CD14-positive monocyte (primary cell): Measurements from ENCODE around the gene MGME1. TPM values are rescaled to one million over a fixed set of nuclear protein-coding genes. Genes with fewer than 3 reads are reported as not detected.

ENCODE experiments used
- DNase-seq, 3 donors: peaks; one replicate each; pipeline ENCODE4 v3.0.0-alpha.2; 2011 to 2022
- H2AFZ ChIP-seq: 2 replicates; pipeline ENCODE4 v1.6.0; 2012; ENCODE audit warnings: mild to moderate bottlenecking, low read depth, low read length, inconsistent platforms; ENCODE audit not compliant: insufficient read depth, poor library complexity, severe bottlenecking
- H3K27ac ChIP-seq, 2 donors: 1 replicate in 1 of 2; 2 replicates in 1 of 2; pipeline ENCODE4 v1.5.1; 2012 to 2013; ENCODE audit warnings: low read length in 2 of 2, control low read depth in 1 of 2, inconsistent platforms in 1 of 2, low read depth in 1 of 2, mild to moderate bottlenecking in 1 of 2
- H3K27me3 ChIP-seq, 2 donors: one replicate each; pipeline versions ENCODE4 v1.6.0 to v1.6.1; 2011 to 2013; ENCODE audit warnings: low read length in 2 of 2; ENCODE audit not compliant: control insufficient read depth in 2 of 2, insufficient read depth in 2 of 2
- H3K36me3 ChIP-seq, 2 donors: replicated peaks in 1 of 2; 1 replicate in 1 of 2; 2 replicates in 1 of 2; pipeline versions ENCODE4 v1.5.1 to v1.6.1; 2012 to 2013; ENCODE audit warnings: low read length in 2 of 2, control low read depth in 1 of 2, inconsistent platforms in 1 of 2, mild to moderate bottlenecking in 1 of 2; ENCODE audit not compliant: insufficient read depth in 2 of 2, control insufficient read depth in 1 of 2
- H3K4me1 ChIP-seq, 2 donors: 1 replicate in 1 of 2; 2 replicates in 1 of 2; pipeline versions ENCODE4 v1.5.1 to v1.6.1; 2012 to 2013; ENCODE audit warnings: low read length in 2 of 2, control low read depth in 1 of 2, inconsistent platforms in 1 of 2, mild to moderate bottlenecking in 1 of 2, moderate library complexity in 1 of 2; ENCODE audit not compliant: insufficient read depth in 2 of 2, control insufficient read depth in 1 of 2
- H3K4me2 ChIP-seq: replicated peaks from 2 replicates; pipeline ENCODE3; 2012; ENCODE audit warnings: low read length, moderate library complexity, mild to moderate bottlenecking; ENCODE audit not compliant: poor library complexity, severe bottlenecking; ENCODE audit errors: extremely low read depth
- H3K4me3 ChIP-seq, 3 experiments: fragments of 200-600 bp in 1 of 3; sonication (generic) in 1 of 3; replicated peaks in 1 of 3; 1 replicate in 2 of 3; 2 replicates in 1 of 3; pipeline ENCODE4 v1.5.1; 2011 to 2013; ENCODE audit warnings: low read length in 3 of 3, mild to moderate bottlenecking in 3 of 3, control low read depth in 2 of 3, low read depth in 2 of 3, inconsistent platforms in 1 of 3, moderate library complexity in 1 of 3
- H3K79me2 ChIP-seq: 2 replicates; pipeline ENCODE4 v1.6.0; 2012; ENCODE audit warnings: mild to moderate bottlenecking, control low read depth, inconsistent platforms, low read length, moderate library complexity; ENCODE audit not compliant: insufficient read depth
- H3K9ac ChIP-seq: 2 replicates; pipeline ENCODE4 v1.6.0; 2017; ENCODE audit warnings: low read length, mild to moderate bottlenecking; ENCODE audit not compliant: insufficient read depth, poor library complexity, severe bottlenecking
- H3K9me3 ChIP-seq, 2 donors: replicated peaks in 1 of 2; 1 replicate in 1 of 2; 2 replicates in 1 of 2; pipeline versions ENCODE4 v1.5.1 to v1.6.1; 2012 to 2013; ENCODE audit warnings: low read length in 2 of 2, control low read depth in 1 of 2; ENCODE audit not compliant: control insufficient read depth in 1 of 2, insufficient read depth in 1 of 2
- H4K20me1 ChIP-seq: 2 replicates; pipeline ENCODE4 v1.6.0; 2012; ENCODE audit warnings: mild to moderate bottlenecking, low read length, control low read depth, moderate library complexity; ENCODE audit not compliant: insufficient read depth
- H3K27ac Mint-ChIP-seq, 7 donors: one replicate each; pipeline ENCODE4 v1.8.0; 2020; ENCODE audit warnings: mild to moderate bottlenecking in 7 of 7, mixed read lengths in 7 of 7, moderate library complexity in 6 of 7, inconsistent platforms in 2 of 7
- H3K27me3 Mint-ChIP-seq, 3 donors: one replicate each; pipeline ENCODE4 v1.8.0; 2021 to 2022; ENCODE audit warnings: low read depth in 3 of 3, mild to moderate bottlenecking in 3 of 3, mixed read lengths in 3 of 3, moderate library complexity in 3 of 3, inconsistent platforms in 1 of 3
- H3K36me3 Mint-ChIP-seq, 2 donors: one replicate each; pipeline ENCODE4 v1.8.0; 2020; ENCODE audit warnings: mixed read lengths in 2 of 2, inconsistent platforms in 1 of 2, mild to moderate bottlenecking in 1 of 2
- H3K4me1 Mint-ChIP-seq: one replicate; pipeline ENCODE4 v1.8.0; 2020; ENCODE audit warnings: mild to moderate bottlenecking, mixed read lengths
- H3K4me3 Mint-ChIP-seq, 2 donors: one replicate each; pipeline ENCODE4 v1.8.0; 2020; ENCODE audit warnings: mild to moderate bottlenecking in 2 of 2, mixed read lengths in 2 of 2, moderate library complexity in 1 of 2
- H3K9me3 Mint-ChIP-seq, 7 donors: one replicate each; pipeline ENCODE4 v1.8.0; 2020 to 2022; ENCODE audit warnings: mixed read lengths in 7 of 7, mild to moderate bottlenecking in 6 of 7, moderate library complexity in 6 of 7, inconsistent platforms in 2 of 7
- WGBS: methylation state at CpG from one replicate; pipeline ENCODE4 v1.1.5; 2013; ENCODE audit warnings: missing lambda C conversion rate; ENCODE audit not compliant: insufficient coverage; 5-methylcytosine and 5-hydroxymethylcytosine counted together
- intact Hi-C, 2 donors: fragments of 100-400 bp; cut with micrococcal nuclease; formaldehyde crosslinking; loops; one replicate each; pipeline versions ENCODE4 v1.15.0 to v1.15.1; 2023
- polyA plus RNA-seq, 3 donors: library from polyadenylated mRNA; depleted of rRNA in 1 of 3; unstranded in 2 of 3; stranded (reverse) in 1 of 3; fragments of 300-500 nt in 2 of 3; fragments of >200 nt in 1 of 3; fragmentation: Illumina TruSeq in 2 of 3; gene quantifications; 1 replicate in 2 of 3; 2 replicates in 1 of 3; pipeline ENCODE4 v1.2.3, GENCODE V29; 2012 to 2021
- TF ChIP-seq, protein P1 (sequence below): fragments of 200-600 bp; IDR thresholded peaks from one replicate; pipeline ENCODE4 v1.8.0; 2022; ENCODE audit warnings: antibody characterized with exemption, mild to moderate bottlenecking

Gene MGME1
- polyA plus RNA-seq, 3 donors, result 2.5 to 20.1 (median 13.4) TPM

GRCh38 chr20:17950670-17951069 lies 18.1 kb upstream of the MGME1 start:
- no peak for DNase-seq
- H3K9me3 Mint-ChIP-seq, result peaks cover 0 to 2% (median 0%) of the 10 kb centered on the region in 7 donors
- no peaks in the 10 kb centered on the region for H3K4me1 ChIP-seq

GRCh38 chr20:17951323-17951722 lies 17.5 kb upstream of the MGME1 start:
- H3K4me2 ChIP-seq, result no peak overlapping the region
- no peak overlapping the region for H3K4me3 Mint-ChIP-seq
- no peaks in the 10 kb centered on the region for H3K9me3 ChIP-seq
- H3K27ac Mint-ChIP-seq, result peak overlapping the region in 1 of 7 donors; percentile 10
- peaks cover 52% of the 10 kb centered on the region for H3K79me2 ChIP-seq
- peaks cover 97 to 100% of the 10 kb centered on the region in 2 donors for H3K36me3 Mint-ChIP-seq
- H3K4me1 ChIP-seq, result no peaks in the 10 kb centered on the region
- intact Hi-C loops, result no loop called here
- peaks cover 64% of the 10 kb centered on the region for H4K20me1 ChIP-seq
- no peaks in the 10 kb centered on the region for H3K27me3 Mint-ChIP-seq
- H3K9me3 Mint-ChIP-seq, result peaks cover 0 to 2% (median 0%) of the 10 kb centered on the region in 7 donors
- no peak overlapping the region for H3K27ac ChIP-seq
- DNase-seq, result no peak
- H2AFZ ChIP-seq, result no peak overlapping the region
- H3K36me3 ChIP-seq, result peaks cover 97 to 100% of the 10 kb centered on the region in 2 donors
- peaks cover 2% of the 10 kb centered on the region for H3K4me1 Mint-ChIP-seq
- H3K9ac ChIP-seq, result no peak overlapping the region
- TF ChIP-seq, protein P1, sequence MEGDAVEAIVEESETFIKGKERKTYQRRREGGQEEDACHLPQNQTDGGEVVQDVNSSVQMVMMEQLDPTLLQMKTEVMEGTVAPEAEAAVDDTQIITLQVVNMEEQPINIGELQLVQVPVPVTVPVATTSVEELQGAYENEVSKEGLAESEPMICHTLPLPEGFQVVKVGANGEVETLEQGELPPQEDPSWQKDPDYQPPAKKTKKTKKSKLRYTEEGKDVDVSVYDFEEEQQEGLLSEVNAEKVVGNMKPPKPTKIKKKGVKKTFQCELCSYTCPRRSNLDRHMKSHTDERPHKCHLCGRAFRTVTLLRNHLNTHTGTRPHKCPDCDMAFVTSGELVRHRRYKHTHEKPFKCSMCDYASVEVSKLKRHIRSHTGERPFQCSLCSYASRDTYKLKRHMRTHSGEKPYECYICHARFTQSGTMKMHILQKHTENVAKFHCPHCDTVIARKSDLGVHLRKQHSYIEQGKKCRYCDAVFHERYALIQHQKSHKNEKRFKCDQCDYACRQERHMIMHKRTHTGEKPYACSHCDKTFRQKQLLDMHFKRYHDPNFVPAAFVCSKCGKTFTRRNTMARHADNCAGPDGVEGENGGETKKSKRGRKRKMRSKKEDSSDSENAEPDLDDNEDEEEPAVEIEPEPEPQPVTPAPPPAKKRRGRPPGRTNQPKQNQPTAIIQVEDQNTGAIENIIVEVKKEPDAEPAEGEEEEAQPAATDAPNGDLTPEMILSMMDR, result no peak
- 100% methylated on average over 1 of the region's 2 CpGs for WGBS
- no peaks in the 10 kb centered on the region for H3K27me3 ChIP-seq
- no peak overlapping the region for H3K4me3 ChIP-seq

More at GRCh38 chr20:17950670-17951069, 18.1 kb upstream of the MGME1 start:
- no peaks in the 10 kb centered on the region for H3K27me3 ChIP-seq
- H3K4me3 ChIP-seq, result no peak overlapping the region
- H3K4me3 Mint-ChIP-seq, result no peak overlapping the region
- no peaks in the 10 kb centered on the region for H3K9me3 ChIP-seq
- H3K27ac ChIP-seq, result peak overlapping the region in 1 of 2 donors; percentile 6
- peaks cover 61% of the 10 kb centered on the region for H4K20me1 ChIP-seq
- H3K36me3 ChIP-seq, result peaks cover 98 to 100% of the 10 kb centered on the region in 2 donors
- peaks cover 49% of the 10 kb centered on the region for H3K79me2 ChIP-seq
- H3K4me1 Mint-ChIP-seq, result peaks cover 2% of the 10 kb centered on the region
- H3K27me3 Mint-ChIP-seq, result no peaks in the 10 kb centered on the region
- H2AFZ ChIP-seq, result no peak overlapping the region
- no peak overlapping the region for H3K9ac ChIP-seq
- peak overlapping the region in 1 of 7 donors; percentile 10 for H3K27ac Mint-ChIP-seq
- no peak overlapping the region for H3K4me2 ChIP-seq
- 100% methylated on average over 2 of the region's 6 CpGs for WGBS
- intact Hi-C loops, result no loop called here
- TF ChIP-seq, protein P1, result no peak
- H3K36me3 Mint-ChIP-seq, result peaks cover 97 to 100% of the 10 kb centered on the region in 2 donors
